NCI-H2029 (cell line): Measurements from ENCODE around the gene HMGN4.
A peak's percentile ranks its signal among the peaks of the same experiment; 100 is the strongest.
"Not testable (repeated sequence)": the region's sequence is repeated elsewhere in the genome, so short reads cannot be mapped to it uniquely, and the experiment has no call there.

ENCODE experiments used
- DNase-seq: peaks from one replicate; lab custom pipeline; 2025; lab: John Stamatoyannopoulos, UW

The HMGN4 gene

DNA sequence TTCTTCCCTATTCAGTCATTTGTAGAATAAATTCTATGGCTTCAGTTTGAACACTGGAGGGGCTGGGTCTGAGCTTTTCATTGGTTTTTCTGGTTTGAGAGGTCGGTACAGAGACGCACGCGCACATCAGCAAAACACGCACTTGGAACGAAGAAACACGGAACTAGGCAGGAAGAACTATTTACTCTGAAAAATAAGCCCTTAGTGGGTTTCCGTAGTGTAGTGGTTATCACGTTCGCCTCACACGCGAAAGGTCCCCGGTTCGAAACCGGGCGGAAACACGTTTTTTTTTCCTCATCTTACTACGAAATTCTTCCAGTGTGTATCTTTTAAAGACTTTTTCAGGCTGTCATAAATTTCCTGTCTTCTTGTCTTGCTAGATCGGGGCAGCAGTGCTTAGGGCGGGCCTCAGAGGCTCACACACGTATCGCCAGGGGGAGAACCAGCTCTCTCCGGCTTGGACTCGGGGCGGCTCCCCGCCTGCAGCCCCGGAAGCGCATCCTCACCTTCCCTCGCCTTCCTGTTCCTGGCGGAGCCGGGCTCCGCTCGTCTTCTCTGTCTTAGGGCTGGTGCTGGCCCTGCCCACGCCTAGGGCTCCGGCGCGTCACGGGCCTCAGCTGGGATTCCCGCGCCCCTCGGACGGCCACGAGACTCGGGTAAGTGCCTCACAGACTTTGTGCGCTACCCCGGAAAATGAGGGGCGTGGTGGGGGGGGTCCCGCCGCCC is at the start of gene HMGN4:
Gene HMGN4, plus strand, starts transcription at position 521 of the 726 bp plus-strand sequence. CDS start 6,841 bp downstream, outside the sequence.
- peak; percentile 93 for DNase-seq

DNA sequence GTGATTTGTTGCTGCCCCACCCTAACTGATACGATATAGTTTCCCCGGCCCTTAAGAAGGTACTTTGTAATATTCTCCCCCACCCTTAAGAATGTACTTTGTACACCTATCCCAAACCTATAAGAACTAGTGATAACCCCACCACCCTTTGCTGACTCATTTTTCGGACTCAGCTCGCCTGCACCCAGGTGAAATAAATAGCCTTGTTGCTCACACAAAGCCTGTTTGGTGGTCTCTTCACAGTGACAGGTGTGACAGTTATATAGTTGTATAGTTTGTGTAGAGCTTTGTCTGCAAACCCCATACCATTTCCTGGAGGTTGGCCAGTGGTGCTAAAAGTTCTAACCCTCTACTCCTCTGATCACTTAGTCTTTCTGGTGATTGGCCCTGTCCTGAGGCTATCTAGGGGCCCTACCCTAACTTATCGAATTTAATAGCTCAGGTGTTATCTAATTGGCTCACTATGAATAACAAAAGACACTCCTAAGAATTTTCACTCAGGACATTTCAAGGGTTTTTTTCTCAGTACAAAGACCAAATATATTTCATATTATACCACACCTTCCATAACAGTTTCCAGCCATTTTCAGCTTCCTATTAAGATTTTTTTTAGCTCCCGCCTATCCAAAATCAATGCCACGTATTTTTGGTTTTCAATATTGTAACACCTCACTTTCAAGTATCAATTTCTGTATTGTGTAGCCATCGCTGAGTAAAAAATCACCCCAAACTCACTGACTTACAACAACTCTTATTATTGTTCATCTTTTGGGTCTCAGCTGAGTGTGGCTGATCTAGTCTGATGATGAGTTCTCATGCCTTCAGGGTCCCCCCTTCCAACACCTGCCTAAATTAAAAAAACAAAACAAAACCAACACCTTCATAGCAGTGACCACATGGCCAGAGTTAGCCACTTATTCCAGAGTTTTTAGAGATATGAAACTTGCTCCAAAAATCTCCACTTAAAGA is 47.9 kb upstream of the HMGN4 start:
- DNase-seq = no peak

DNA sequence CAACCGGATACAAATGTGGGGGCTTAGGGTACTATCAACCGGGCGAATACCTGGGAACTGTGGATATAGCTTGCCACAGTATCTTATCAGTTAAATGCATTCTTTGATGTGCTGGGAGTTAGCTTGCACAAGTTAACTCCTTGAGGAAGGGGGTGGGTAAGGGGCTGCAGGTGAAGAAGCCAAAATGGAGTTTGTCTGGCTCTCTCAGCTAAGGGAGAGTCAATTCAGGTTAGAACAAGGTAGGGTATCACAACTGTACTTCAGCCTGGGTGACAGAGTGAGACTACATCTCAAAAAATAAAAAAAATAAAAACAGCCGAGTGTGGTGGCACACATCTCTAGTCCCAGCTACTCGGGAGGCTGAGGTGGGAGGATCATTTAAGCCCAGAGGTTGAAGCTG is 46.6 kb upstream of the HMGN4 start:
- DNase-seq = no peak

DNA sequence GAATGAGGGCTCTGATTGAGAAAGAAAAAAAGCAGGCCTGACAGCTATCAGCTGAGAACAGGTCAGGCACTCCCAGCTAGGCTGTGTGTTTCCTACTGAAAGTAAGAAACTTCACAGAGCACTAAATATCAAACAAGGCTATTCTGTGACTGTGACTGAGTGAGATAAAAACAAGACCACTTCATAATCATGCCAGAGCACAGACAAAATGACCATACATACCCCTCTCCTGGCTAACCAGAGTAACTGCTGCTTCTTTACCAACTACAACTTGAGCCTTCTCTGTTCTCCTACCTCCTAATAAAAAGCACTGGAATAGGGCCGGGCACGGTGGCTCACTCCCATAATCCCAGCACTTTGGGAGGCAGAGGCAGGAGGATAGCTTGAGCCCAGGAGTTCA is 44.9 kb upstream of the HMGN4 start:
- DNase-seq = no peak

DNA sequence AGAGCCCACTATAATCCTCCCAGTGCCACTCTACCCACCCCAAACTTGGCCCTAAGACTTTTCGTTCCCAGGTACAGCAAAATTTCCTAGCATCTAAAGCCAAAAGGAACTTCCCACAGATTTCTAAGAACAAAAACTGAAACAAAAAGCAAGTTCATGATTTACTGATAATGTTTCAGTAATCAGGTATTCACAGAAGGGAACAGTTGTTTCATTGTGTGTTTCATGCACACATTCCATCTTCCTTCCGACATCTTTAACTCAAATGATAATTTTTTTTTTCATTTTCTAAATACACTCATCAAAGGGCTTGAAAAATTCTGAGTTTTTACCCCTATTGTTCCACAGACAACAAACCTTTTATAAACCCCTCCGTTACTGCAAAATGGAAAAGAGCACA is 44.0 kb upstream of the HMGN4 start:
- no peak for DNase-seq

DNA sequence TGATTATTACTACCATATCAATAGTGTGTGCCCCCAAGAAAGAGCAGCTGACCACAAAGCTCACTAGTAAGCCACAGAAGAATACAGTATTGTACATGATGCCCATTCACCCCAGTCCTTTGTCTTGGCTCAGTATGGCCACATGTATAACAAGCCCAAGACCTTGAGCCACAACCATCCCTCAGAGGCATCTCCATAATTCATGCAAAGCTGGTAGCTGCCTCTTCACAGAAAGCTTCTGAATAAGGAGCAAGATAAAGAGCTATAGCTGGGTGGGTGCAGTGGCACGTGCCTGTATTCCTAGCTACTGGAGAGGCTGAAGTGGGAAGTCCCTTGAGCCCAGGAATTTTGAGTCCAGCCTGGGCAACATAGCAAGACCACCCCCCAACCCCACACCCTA is 42.9 kb upstream of the HMGN4 start:
- DNase-seq = no peak

DNA sequence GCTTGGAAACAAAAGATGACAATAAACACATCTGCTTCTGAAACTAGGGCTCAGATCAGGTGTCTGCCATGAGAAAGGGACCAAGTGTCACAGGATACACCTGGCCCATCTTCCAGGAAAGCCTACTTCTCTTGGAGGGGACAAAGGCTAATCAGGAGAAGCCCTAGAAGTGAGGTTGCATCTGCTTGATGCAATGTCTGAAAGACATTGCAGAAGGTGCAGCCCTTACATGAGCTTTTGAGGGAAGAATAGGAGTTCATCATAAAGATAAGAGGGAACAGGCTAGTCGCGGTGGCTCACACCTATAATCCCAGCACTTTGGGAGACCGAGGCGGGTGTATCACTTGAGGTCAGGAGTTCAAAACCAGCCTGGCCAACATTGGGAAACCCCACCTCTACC is 40.6 kb upstream of the HMGN4 start:
- no peak for DNase-seq

DNA sequence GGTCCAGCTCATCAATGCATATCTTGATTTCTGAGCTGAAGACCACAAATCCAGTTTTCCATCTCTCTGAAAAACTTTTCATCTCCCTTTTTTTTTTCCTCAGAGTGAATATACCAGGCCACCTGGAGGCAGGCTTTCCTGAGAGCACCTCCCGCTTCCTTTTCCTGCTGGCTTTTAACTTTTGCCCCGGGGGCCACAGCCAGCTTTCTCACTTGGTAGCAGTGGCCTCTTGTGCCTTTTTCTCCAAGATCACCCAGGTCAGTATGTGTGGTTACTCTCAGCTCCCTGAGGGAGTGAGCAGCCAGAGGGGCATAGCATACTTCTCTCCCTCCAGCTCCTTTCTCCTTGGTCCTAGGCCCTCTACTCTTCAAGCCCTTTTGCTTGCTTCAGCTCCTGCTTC is 38.1 kb upstream of the HMGN4 start, which contains the start of gene BTN1A1:
Gene BTN1A1, plus strand, starts transcription at position 202 of the 400 bp plus-strand sequence. CDS start 984 bp downstream, outside the sequence.
- no peak for DNase-seq

DNA sequence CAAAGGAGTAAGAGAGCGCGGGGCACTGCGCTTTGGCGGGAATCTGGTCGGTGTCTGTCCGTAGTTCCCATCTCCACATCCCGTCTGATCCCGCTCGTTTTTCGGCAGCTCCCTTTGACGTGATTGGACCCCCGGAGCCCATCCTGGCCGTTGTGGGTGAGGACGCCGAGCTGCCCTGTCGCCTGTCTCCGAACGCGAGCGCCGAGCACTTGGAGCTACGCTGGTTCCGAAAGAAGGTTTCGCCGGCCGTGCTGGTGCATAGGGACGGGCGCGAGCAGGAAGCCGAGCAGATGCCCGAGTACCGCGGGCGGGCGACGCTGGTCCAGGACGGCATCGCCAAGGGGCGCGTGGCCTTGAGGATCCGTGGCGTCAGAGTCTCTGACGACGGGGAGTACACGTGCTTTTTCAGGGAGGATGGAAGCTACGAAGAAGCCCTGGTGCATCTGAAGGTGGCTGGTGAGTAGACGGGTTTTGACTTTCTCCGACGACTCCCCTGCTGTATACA is 36.6 kb upstream of the HMGN4 start:
- peak; percentile 31 for DNase-seq

DNA sequence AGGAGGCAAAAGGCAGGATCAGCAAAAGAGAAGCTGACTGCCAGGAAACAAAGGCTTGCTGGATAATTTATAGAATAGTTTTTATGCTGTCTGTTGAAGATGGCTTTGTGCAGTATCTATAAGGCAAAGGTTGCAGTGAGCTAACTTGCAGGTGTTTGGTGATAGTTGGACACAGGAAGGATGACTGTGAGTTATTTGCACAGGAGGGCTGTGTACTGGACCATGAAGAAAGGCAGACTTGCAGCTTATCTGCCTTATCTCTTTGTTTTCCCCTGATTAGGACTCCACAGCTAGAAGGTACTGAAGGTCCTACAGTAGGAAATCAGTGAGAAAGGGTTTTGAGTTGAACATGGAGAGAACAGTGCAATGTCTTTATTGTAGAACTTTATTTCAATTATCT is 36.0 kb upstream of the HMGN4 start:
- DNase-seq = no peak

DNA sequence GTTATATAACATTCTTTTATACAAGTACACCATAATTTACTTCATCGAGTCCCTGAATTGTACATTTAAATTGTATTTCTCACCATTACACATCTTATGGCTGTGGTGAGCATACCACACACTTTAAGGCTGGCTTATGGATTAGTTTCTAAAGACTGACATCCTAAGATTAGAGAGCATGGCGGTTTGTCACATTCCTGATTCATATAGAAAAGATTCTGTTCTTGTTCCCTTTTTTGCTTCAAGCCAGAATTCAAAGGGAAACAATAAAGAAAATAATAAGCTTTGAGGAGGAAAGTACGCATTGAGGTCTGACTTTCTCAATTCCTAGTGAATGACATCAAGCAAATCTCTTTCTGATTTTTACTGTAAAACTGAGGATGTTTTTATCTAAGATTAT is 35.5 kb upstream of the HMGN4 start:
- no peak for DNase-seq

DNA sequence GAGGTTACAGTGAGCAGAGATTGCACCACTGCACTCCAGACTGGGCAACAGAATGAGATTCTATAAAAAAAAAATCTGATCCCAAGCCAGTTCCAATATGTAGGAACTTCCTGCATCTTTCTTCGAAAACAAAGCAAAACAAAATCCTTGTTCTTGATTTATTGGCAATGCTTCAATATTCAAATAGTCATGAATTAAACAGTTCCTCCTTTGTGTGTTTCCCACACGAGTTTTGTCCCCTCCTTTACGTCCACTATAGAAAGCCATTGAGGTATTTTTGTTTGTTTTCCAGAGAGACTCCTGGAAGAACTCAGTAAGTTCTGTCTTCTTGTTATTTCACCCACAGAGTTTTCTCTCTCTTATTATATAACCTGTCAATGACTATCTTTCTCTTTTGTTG is 30.5 kb upstream of the HMGN4 start:
- DNase-seq = no peak

DNA sequence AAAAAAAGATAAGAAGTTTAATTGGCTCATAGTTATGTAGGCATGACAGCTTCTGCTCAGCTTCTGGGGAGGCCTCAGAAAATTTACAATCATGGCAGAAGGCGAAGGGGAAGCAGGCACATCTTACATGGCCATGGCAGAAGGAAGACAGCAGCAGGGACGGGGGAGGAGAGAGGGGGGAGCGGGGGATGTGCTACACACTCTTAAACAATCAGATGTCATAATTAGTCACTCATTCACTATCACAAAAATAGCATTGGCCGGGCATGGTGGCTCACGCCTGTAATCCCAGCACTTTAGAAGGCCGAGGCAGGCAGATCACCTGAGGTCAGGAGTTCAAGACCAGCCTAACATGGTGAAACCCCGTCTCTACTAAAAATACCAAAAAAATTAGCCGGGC is 27.1 kb upstream of the HMGN4 start:
- not testable (repeated sequence) for DNase-seq

DNA sequence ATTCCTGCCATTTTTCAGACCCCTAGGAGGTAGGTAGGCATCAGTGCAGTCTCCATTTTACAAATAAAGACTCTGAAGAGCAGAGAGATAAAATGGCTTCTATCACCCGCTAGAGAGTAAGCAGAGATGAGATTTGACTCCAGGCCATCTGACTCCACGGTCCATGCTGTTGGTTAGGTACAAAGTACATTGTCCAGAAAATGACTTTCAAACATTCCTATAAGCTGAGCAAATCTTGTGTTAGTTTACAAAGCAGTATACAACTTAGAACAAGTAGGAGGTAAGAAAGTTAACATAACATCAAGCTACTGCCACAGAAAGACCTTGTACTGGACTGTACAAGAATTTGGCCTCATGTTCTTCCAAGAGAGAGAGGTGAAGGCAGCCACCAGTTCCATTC is 23.2 kb upstream of the HMGN4 start:
- DNase-seq = no peak

DNA sequence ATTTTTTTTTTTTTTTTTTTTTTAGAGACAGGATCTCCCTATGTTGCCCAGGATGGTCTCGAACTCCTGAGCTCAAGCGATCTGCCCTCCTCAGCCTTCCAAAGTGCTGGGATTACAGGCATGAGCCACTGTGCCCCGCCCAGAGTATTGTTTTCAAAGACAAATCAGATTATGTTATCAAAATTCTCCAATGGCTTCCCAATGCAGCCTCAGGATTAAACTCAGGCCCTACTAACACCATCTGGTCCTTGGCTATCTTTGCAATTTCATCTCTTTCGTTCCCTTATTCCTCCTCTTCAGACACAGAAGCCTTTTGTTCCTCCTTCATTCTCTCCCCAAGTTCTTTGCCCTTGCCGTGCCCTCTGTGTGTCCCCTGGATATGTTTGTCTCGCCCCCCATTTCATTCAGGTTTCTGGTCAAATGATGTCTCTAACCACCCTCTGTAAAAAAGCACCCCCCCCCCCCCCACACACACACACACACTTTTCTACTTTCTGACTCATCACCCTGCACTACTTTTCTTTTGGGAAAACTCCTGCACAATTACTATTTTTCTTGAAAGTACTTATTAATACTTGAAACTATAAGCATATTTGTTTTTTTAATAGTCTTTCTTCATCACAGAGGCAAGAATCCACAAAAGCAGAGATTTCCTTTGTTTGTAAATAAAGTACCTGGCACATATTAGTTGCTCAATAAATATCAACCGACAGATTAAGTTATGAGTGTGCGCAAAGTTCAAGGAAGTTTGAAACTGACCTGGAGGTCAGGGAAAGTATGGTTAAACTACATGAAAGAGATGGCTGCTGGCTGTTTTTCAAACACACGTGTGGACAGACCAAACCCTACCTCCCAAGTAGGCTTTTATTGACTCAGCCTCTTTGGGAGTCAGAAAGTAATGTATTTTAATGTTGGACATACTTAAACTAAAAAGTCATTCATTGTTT is 21.4 kb upstream of the HMGN4 start:
- no peak for DNase-seq

DNA sequence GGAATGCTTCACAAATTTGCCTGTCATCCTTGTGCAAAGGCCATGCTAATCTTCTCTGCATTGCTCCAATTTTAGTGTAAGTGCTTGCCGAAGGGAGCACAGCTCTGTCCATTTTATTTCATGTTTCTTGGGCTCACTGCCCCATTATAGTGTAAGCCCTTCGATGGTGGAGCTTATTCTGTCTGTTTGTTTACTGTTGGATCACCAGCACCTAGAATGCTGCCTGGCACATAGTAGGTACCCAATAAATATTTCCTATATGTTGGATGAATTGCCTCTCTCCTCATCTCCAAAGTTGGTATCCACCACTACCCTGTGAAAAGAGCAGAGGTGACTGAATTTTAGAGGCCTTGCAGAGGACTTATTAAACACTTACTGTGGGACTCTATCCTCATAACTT is 18.8 kb upstream of the HMGN4 start:
- DNase-seq = no peak

DNA sequence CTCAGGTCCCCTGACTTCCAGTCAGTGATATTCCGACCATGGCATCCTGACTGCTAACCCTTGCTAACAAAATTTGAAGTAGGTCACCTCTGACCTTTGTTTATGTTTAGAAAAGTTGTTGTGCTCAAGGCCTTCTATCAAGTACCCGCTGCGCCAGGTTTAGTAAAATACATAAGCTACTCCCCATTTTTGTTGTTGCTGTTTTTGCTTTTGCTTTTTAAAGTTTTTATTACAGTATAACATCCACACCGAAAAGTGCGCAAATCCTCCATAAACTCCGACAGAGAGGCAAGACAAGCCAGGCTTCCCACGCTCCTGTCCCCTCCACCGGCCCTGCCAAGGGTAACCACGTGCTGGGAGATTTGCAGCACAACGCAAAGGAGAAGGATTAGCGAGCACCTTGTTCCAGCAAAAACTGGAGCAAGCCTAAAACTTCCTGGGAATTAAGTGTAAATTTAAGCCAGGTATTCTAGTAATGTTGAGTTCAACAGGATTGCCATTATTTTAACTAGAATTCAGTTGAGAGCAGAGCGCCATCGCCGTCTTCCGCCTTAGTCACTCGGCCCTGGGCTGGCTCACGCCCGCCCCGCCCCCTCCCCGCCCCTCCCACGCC is 17.8 kb upstream of the HMGN4 start:
- peak; percentile 85 for DNase-seq

DNA sequence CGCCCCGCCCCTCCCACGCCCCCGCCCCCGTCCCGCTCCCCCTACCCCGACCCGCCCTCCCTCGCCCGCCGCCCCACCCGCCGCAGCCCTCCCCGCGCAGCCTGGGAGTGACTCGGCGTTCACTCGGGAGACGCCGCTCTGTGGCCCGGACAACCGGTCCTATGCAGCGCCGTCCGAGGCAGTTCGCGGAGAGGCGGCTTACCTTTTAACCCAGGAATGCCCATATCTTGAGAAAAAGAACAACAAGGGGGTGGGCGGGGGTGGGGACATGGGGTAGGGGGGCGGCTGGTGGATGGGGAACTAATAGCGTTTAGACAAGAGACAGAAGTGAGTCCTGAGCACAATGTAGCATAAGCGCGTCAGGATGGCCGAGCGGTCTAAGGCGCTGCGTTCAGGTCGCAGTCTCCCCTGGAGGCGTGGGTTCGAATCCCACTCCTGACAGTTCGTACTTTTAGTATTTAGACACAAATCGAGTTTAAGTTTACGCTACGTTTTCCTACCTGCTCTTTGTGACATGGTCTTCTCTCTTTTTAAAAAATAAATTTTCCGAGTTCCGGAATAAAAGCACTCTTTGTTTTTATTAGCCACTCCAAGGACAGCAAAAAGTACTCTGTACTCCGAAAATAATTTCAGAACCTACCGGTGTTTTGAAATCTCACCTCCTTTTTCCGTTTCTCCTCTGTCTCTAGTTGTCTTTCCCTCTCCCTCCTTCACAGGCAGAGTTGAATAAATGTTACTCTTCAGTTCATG is 17.1 kb upstream of the HMGN4 start:
- peak; percentile 89 for DNase-seq

DNA sequence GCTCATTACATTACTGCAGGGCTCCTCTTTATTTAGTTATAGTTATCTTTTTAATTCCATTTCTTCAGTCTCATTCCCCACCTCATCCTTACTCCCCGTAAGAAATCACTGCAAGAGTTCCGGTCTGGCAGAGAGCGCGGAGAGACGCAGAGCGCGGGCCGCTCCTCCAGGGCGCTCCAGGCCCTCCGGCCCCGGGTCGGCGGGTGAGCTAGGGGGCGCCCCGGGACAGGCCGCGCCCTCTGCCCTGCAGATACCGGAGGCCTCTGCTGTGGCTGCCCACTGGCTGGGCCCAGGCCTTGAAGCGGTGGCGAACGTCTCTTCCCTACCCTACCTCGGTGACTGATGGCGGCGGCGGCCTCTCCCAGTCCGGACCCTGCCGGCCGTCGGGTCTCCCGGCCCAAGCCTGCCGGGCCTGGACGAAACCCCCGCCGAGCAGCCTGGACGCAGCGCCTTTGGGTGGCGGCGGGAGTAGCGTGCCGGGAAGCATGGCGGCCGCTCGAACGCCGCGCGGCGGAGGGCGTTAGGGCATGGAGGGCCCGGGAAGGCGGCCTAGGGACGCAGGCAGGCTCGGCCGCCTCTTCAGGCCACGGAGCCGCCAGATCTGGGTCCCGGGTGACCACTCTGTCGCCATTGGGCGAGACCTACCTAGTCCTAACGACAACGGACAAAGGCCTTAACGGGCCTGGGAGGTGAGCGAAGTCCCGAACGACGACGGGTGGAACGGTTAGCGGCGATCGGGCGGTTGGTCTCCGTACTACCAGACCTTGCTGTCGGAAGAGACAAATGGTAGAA is 16.4 kb upstream of the HMGN4 start:
- peak; percentile 78 for DNase-seq
